ENCODE results near the gene SCARB2. TPM values are rescaled to one million over a fixed set of nuclear protein-coding genes. Genes with fewer than 3 reads are reported as not detected.

The SCARB2 gene
- total and polyA plus RNA-seq, 2 experiments from 2014 or later, result 158 to 175 TPM

DNA sequence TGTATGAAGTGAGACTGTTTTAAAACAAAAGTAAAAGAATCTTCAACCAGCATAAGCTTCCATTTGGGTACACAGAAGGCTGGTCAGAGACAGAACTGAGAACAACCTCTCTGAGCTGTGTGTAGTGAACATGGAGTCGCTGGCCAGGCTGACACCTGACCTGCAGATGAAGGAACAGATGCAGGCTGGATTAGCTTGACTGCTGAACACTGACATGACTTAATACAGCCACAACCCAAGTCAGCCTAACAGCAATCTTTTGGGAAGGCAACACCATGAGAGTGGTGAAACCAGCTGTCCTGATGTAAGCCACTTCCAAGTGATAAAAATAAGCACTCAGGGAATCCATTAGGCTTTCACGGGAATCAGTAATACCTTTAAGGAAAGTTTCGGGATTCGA lies 10.1 kb downstream of the SCARB2 start:
- H3K27ac ChIP-seq, result no peak overlapping the region
- H3K4me1 ChIP-seq (ENCODE audit: insufficient read depth), result peaks cover 36% of the 10 kb centered on the region
- no peak overlapping the region for H3K9ac ChIP-seq
- no peaks in the 10 kb centered on the region for H3K27me3 ChIP-seq (replicated peaks; ENCODE audit: insufficient read depth)
- H3F3A ChIP-seq (ENCODE audit: insufficient read depth), result peaks cover 45% of the 10 kb centered on the region
- no peaks in the 10 kb centered on the region for H3K36me3 ChIP-seq (ENCODE audit: low read depth)
- 66 to 78% methylated on average over 4 of the region's 4 CpGs for WGBS, 2 experiments (ENCODE audit: low coverage in 1 of 2, low lambda C conversion rate in 2 of 2, missing lambda C conversion rate in 2 of 2)
- no peaks in the 10 kb centered on the region for H3K9me3 ChIP-seq (ENCODE audit: low read depth)
- no peak for DNase-seq
- H4K20me1 ChIP-seq (ENCODE audit: insufficient read depth), result no peaks in the 10 kb centered on the region; the same call in 1 of the 2 replicates
- no peak overlapping the region for H3K4me3 ChIP-seq
- TF ChIP-seq EZH2phosphoT487 (IDR thresholded peaks at IDR 0.05; ENCODE audit: insufficient read depth, low read depth) (no peak), EZH2 (IDR thresholded peaks at IDR 0.05; ENCODE audit: insufficient read depth, poor library complexity, severe bottlenecking) (no peak)
- in situ Hi-C loops (cut with MboI), result no loop called here
- H3K9me2 ChIP-seq (ENCODE audit: insufficient read depth), result no peaks in the 10 kb centered on the region
- no peak overlapping the region for H2AFZ ChIP-seq
- peaks cover 98% of the 10 kb centered on the region for H3K79me2 ChIP-seq (ENCODE audit: insufficient read depth)
- no peak overlapping the region for H3K4me2 ChIP-seq (ENCODE audit: unreplicated experiment)

DNA sequence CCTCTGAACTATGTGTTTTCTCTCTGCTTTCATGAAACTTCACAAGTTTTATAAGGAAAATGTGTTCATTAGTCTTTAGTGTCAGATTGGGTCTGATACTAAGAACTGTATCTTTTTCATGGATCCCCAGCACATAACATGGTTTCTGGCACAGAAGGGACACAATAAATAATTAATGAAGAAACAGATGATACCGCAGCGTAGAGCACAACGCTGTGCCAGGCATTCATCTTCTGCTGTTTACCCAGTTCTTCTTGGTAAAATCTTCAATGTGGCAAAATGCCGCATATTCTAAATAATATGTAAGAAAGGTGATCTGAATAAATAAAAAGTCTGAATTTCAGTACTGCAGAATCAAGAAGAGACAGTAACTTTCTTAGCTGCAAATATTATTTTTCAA lies 12.3 kb downstream of the SCARB2 start:
- TF ChIP-seq EZH2phosphoT487 (IDR thresholded peaks at IDR 0.05; ENCODE audit: insufficient read depth, low read depth) (no peak), EZH2 (IDR thresholded peaks at IDR 0.05; ENCODE audit: insufficient read depth, poor library complexity, severe bottlenecking) (no peak)

GRCh38 chr4:76200771-76201231 lies 12.8 kb downstream of the SCARB2 start:
- no peak for DNase-seq
- Histone ChIP-seq H3K4me2 (ENCODE audit: unreplicated experiment) (no peak overlapping the region), H3K4me3 (no peak overlapping the region), H2AFZ (no peak overlapping the region), H3K36me3 (ENCODE audit: low read depth) (no peaks in the 10 kb centered on the region), H4K20me1 (ENCODE audit: insufficient read depth) (no peaks in the 10 kb centered on the region; the same call in 1 of the 2 replicates), H3K9me3 (ENCODE audit: low read depth) (no peaks in the 10 kb centered on the region), H3F3A (ENCODE audit: insufficient read depth) (peaks cover 48% of the 10 kb centered on the region), H3K9ac (no peak overlapping the region), H3K27ac (no peak overlapping the region), H3K9me2 (ENCODE audit: insufficient read depth) (no peaks in the 10 kb centered on the region), H3K79me2 (ENCODE audit: insufficient read depth) (peaks cover 87% of the 10 kb centered on the region), H3K27me3 (replicated peaks; ENCODE audit: insufficient read depth) (no peaks in the 10 kb centered on the region), H3K4me1 (ENCODE audit: insufficient read depth) (peaks cover 38% of the 10 kb centered on the region)
- in situ Hi-C loops (cut with MboI), result no loop called here
- 98 to 100% methylated on average over 4 of the region's 4 CpGs for WGBS, 2 experiments (ENCODE audit: low coverage in 1 of 2, low lambda C conversion rate in 2 of 2, missing lambda C conversion rate in 2 of 2)
- TF ChIP-seq EZH2 (IDR thresholded peaks at IDR 0.05; ENCODE audit: insufficient read depth, poor library complexity, severe bottlenecking) (no peak), EZH2phosphoT487 (IDR thresholded peaks at IDR 0.05; ENCODE audit: insufficient read depth, low read depth) (no peak)

More for the DNA sequence above, 12.3 kb downstream of the SCARB2 start:
- Histone ChIP-seq H4K20me1 (ENCODE audit: insufficient read depth) (no peaks in the 10 kb centered on the region; the same call in 1 of the 2 replicates), H3K4me2 (ENCODE audit: unreplicated experiment) (no peak overlapping the region), H3K9me2 (ENCODE audit: insufficient read depth) (no peaks in the 10 kb centered on the region), H3K4me3 (no peak overlapping the region), H3K27ac (no peak overlapping the region), H3K79me2 (ENCODE audit: insufficient read depth) (peaks cover 87% of the 10 kb centered on the region), H3K4me1 (ENCODE audit: insufficient read depth) (peaks cover 39% of the 10 kb centered on the region), H2AFZ (no peak overlapping the region), H3K36me3 (ENCODE audit: low read depth) (no peaks in the 10 kb centered on the region), H3K9me3 (ENCODE audit: low read depth) (no peaks in the 10 kb centered on the region), H3K9ac (no peak overlapping the region), H3K27me3 (replicated peaks; ENCODE audit: insufficient read depth) (no peaks in the 10 kb centered on the region), H3F3A (ENCODE audit: insufficient read depth) (peaks cover 48% of the 10 kb centered on the region)
- DNase-seq, result no peak
- in situ Hi-C loops (cut with MboI), result no loop called here
- WGBS, 2 experiments (ENCODE audit: low coverage in 1 of 2, low lambda C conversion rate in 2 of 2, missing lambda C conversion rate in 2 of 2), result 99 to 100% methylated on average over 4 of the region's 4 CpGs

- 0 out of 2 replicates have a peak overlapping the region, but pooled peaks have one; percentile 88 for H3K27ac ChIP-seq
- in situ Hi-C loops (cut with MboI), result no loop called here
- 87 to 90% methylated on average over 13 of the region's 13 CpGs for WGBS, 2 experiments (ENCODE audit: low coverage in 1 of 2, low lambda C conversion rate in 2 of 2, missing lambda C conversion rate in 2 of 2)
- H3K36me3 ChIP-seq (ENCODE audit: low read depth), result no peaks in the 10 kb centered on the region
- TF ChIP-seq EZH2 (IDR thresholded peaks at IDR 0.05; ENCODE audit: insufficient read depth, poor library complexity, severe bottlenecking), result no peak
- no peak for TF ChIP-seq EZH2phosphoT487 (IDR thresholded peaks at IDR 0.05; ENCODE audit: insufficient read depth, low read depth)
- DNase-seq, result no peak
- no peaks in the 10 kb centered on the region for H3K27me3 ChIP-seq (replicated peaks; ENCODE audit: insufficient read depth)
- H3K4me1 ChIP-seq (ENCODE audit: insufficient read depth), result peaks cover 46% of the 10 kb centered on the region
- H3F3A ChIP-seq (ENCODE audit: insufficient read depth), result peaks cover 51% of the 10 kb centered on the region
- no peak overlapping the region for H3K4me3 ChIP-seq
- no peak overlapping the region for H3K4me2 ChIP-seq (ENCODE audit: unreplicated experiment)
- H3K9me3 ChIP-seq (ENCODE audit: low read depth), result no peaks in the 10 kb centered on the region
- no peaks in the 10 kb centered on the region; the same call in 1 of the 2 replicates for H4K20me1 ChIP-seq (ENCODE audit: insufficient read depth)
- H3K9me2 ChIP-seq (ENCODE audit: insufficient read depth), result no peaks in the 10 kb centered on the region
- peaks cover 86% of the 10 kb centered on the region for H3K79me2 ChIP-seq (ENCODE audit: insufficient read depth)
- no peak overlapping the region for H3K9ac ChIP-seq
- H2AFZ ChIP-seq, result no peak overlapping the region
These were observed 13.9 kb downstream of the SCARB2 start for GRCh38 chr4:76199664-76200211.

All from GM23248 (cell line).